ENCODE data around the gene CCDC57.

CCDC57 gene

DNA sequence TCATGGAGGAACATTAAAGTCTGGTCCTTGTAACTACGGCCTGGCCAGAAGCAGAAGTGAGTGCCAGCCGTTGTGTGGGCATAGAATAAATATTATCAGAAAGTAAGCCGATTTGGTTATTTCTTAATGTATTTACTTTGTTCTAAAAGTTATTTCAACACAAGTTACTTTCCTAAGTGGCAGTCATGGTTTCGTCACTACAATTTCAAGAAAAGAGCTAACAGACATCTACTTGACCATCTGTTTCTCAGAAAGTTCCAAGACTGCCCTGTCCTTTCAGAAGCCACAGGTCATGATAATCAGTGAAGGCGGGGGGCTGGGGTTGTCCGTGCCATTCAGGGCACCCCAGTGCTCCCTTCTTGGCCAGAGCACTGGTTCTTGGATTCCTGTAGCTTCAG is 99.7 kb downstream of the CCDC57 start:
- WGBS = 97% methylated on average over 4 of the region's 6 CpGs
- Histone ChIP-seq H2BK12ac (ENCODE audit: low read length in 2 of 2) (no peak overlapping the region), H3K4me3 (ENCODE audit: insufficient read depth in 1 of 2, low read depth in 1 of 2, low read length in 2 of 2) (no peak overlapping the region), H2BK120ac (ENCODE audit: low read depth, low read length) (no peak overlapping the region), H3K4me2 (ENCODE audit: low read length, poor library complexity, severe bottlenecking) (no peak overlapping the region), H3K18ac (ENCODE audit: low read depth in 1 of 2, low read length in 2 of 2) (no peak overlapping the region), H3K9me3 (ENCODE audit: control insufficient read depth, low read length) (no peaks in the 10 kb centered on the region), H2AFZ (ENCODE audit: low read depth, low read length) (no peak overlapping the region), H3K9ac (ENCODE audit: low read length) (no peak overlapping the region), H3K36me3 (ENCODE audit: control insufficient read depth in 1 of 2, insufficient read depth in 2 of 2, low read depth in 1 of 2, low read length in 2 of 2) (peaks cover 30 to 38% of the 10 kb centered on the region in 2 experiments), H2AK5ac (ENCODE audit: low read length, severe bottlenecking) (no peak overlapping the region), H3K27me3 (ENCODE audit: control insufficient read depth in 1 of 2, insufficient read depth in 1 of 2, low read length in 2 of 2) (no peaks in the 10 kb centered on the region), H3K27ac (ENCODE audit: low read length, poor library complexity, severe bottlenecking) (no peak overlapping the region), H3K14ac (ENCODE audit: low read length in 2 of 2) (no peak overlapping the region), H2BK15ac (ENCODE audit: low read depth, poor library complexity, severe bottlenecking) (no peak overlapping the region), H3K4me1 (ENCODE audit: control insufficient read depth, insufficient read depth, low read depth, low read length) (no peaks in the 10 kb centered on the region), H3K23ac (ENCODE audit: low read length in 2 of 2) (no peak overlapping the region), H2BK5ac (ENCODE audit: low read depth, low read length, poor library complexity, severe bottlenecking) (no peak overlapping the region), H4K8ac (ENCODE audit: low read length) (no peak overlapping the region), H3K4ac (ENCODE audit: low read depth in 1 of 2, low read length in 2 of 2) (no peak overlapping the region), H3K79me1 (replicated peaks; ENCODE audit: low read length, poor library complexity, severe bottlenecking) (peaks cover 4% of the 10 kb centered on the region), H4K91ac (ENCODE audit: low read length) (no peak overlapping the region)
- DNase-seq = no peak

DNA sequence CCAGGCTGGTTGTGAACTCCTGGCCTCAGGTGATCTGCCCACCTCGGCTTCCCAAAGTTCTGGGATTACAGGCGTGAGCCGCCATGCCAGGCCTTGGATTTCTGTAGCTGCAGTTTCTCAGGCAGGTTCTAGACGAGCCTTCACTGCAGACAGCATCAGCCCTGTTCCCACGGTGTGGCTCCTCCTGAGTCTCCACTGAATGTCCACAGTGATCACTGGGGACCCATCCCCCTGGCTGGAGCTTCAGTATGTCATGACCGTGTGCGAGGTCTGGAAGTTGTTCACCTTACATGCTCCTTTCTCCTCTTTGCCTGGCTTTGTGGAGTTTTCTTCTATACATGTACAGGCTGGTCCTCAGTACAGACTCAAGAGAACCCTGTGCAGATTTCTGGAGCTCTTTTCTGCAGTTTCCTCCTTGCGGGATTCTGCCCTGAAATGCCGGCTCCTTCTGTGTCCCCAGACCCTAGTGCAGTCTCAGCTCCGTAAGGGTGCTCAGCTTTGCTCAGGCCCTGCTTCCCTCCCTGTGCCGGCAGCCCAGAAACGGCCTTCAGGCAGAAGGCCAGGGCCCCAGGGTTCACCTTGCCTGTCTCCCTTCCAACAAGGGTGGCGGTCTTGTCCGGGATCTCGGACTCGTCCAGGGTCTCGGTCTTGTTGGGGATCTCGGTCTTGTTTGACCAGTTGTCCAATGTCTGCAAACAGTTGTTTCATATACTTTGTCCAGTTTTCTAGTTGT is 100.3 kb downstream of the CCDC57 start:
- DNase-seq = no peak
- Histone ChIP-seq H3K4me1 (ENCODE audit: control insufficient read depth, insufficient read depth, low read depth, low read length) (peaks cover 3% of the 10 kb centered on the region), H3K14ac (ENCODE audit: low read length in 2 of 2) (no peak overlapping the region)

DNA sequence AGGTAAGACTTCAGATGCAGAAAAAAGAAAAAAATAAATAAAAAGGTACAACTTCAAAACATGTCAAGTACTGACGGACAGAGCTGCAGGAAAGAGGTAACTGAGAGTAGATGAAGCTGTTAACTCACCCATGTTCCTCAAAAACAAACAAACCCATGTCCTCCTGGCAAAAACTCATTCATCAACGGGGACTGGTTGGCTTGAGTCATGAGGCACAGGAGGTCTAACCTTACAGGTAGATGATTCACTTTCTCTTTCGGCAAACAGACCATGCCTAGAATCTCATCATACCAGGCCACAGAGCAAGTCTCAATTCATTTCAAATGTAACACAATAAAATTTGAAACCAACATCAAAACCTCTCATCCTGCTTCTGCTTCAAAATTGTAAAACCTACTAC is 102.3 kb downstream of the CCDC57 start:
- Histone ChIP-seq H2AK5ac (ENCODE audit: low read length, severe bottlenecking) (no peak overlapping the region), H2AFZ (ENCODE audit: low read depth, low read length) (no peak overlapping the region)

More for the DNA sequence above, 100.3 kb downstream of the CCDC57 start:
- Histone ChIP-seq H2AFZ (ENCODE audit: low read depth, low read length) (no peak overlapping the region), H3K79me1 (replicated peaks; ENCODE audit: low read length, poor library complexity, severe bottlenecking) (peaks cover 4% of the 10 kb centered on the region), H2BK120ac (ENCODE audit: low read depth, low read length) (no peak overlapping the region), H3K9ac (ENCODE audit: low read length) (no peak overlapping the region), H2BK5ac (ENCODE audit: low read depth, low read length, poor library complexity, severe bottlenecking) (no peak overlapping the region), H3K27ac (ENCODE audit: low read length, poor library complexity, severe bottlenecking) (no peak overlapping the region), H3K4me2 (ENCODE audit: low read length, poor library complexity, severe bottlenecking) (no peak overlapping the region), H3K36me3 (ENCODE audit: control insufficient read depth in 1 of 2, insufficient read depth in 2 of 2, low read depth in 1 of 2, low read length in 2 of 2) (peaks cover 30 to 42% of the 10 kb centered on the region in 2 experiments), H2BK15ac (ENCODE audit: low read depth, poor library complexity, severe bottlenecking) (no peak overlapping the region), H4K8ac (ENCODE audit: low read length) (no peak overlapping the region), H3K18ac (ENCODE audit: low read depth in 1 of 2, low read length in 2 of 2) (no peak overlapping the region), H3K4ac (ENCODE audit: low read depth in 1 of 2, low read length in 2 of 2) (no peak overlapping the region), H4K91ac (ENCODE audit: low read length) (no peak overlapping the region), H3K4me3 (ENCODE audit: insufficient read depth in 1 of 2, low read depth in 1 of 2, low read length in 2 of 2) (no peak overlapping the region), H2BK12ac (ENCODE audit: low read length in 2 of 2) (no peak overlapping the region), H3K23ac (ENCODE audit: low read length in 2 of 2) (no peak overlapping the region), H3K27me3 (ENCODE audit: control insufficient read depth in 1 of 2, insufficient read depth in 1 of 2, low read length in 2 of 2) (no peaks in the 10 kb centered on the region), H2AK5ac (ENCODE audit: low read length, severe bottlenecking) (no peak overlapping the region), H3K9me3 (ENCODE audit: control insufficient read depth, low read length) (no peaks in the 10 kb centered on the region)
- WGBS = 92% methylated on average over 18 of the region's 18 CpGs

DNA sequence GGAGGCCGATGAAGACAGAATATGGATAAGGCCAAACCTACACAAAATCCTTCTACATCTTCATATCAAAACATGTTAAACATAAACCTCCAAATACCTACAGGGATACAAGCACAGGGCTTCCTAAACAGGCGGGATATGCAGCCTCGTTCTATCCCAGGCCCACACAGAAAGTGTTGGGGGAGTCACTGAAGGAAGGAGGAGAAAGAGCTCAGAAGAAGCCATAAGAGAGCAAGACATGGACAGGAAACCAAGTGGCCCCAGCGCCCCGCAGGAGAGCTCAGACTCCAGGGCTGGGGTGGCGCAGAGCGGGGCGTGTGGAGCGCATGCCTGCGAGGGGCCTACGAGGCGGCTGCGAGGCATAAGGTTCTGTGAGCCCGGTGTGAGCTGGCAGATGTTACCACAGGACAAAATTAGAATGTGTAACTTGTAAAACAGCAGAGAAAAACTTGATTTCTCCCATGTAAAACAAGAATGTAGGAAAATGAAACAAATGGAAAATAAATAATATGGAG is 103.6 kb downstream of the CCDC57 start:
- Histone ChIP-seq H2AK5ac (ENCODE audit: low read length, severe bottlenecking) (no peak overlapping the region), H3K4me2 (ENCODE audit: low read length, poor library complexity, severe bottlenecking) (no peak overlapping the region), H3K27me3 (ENCODE audit: control insufficient read depth in 1 of 2, insufficient read depth in 1 of 2, low read length in 2 of 2) (no peaks in the 10 kb centered on the region), H3K9me3 (ENCODE audit: control insufficient read depth, low read length) (no peaks in the 10 kb centered on the region), H2BK5ac (ENCODE audit: low read depth, low read length, poor library complexity, severe bottlenecking) (no peak overlapping the region), H2BK12ac (ENCODE audit: low read length in 2 of 2) (no peak overlapping the region), H2BK120ac (ENCODE audit: low read depth, low read length) (no peak overlapping the region), H4K91ac (ENCODE audit: low read length) (no peak overlapping the region), H3K36me3 (ENCODE audit: control insufficient read depth in 1 of 2, insufficient read depth in 2 of 2, low read depth in 1 of 2, low read length in 2 of 2) (peaks cover 30 to 40% of the 10 kb centered on the region in 2 experiments), H3K4me1 (ENCODE audit: control insufficient read depth, insufficient read depth, low read depth, low read length) (peaks cover 27% of the 10 kb centered on the region), H3K4ac (ENCODE audit: low read depth in 1 of 2, low read length in 2 of 2) (no peak overlapping the region), H2BK15ac (ENCODE audit: low read depth, poor library complexity, severe bottlenecking) (no peak overlapping the region), H3K9ac (ENCODE audit: low read length) (no peak overlapping the region), H3K27ac (ENCODE audit: low read length, poor library complexity, severe bottlenecking) (no peak overlapping the region), H2AFZ (ENCODE audit: low read depth, low read length) (no peak overlapping the region), H3K23ac (ENCODE audit: low read length in 2 of 2) (no peak overlapping the region), H3K14ac (ENCODE audit: low read length in 2 of 2) (no peak overlapping the region), H4K8ac (ENCODE audit: low read length) (no peak overlapping the region), H3K18ac (ENCODE audit: low read depth in 1 of 2, low read length in 2 of 2) (no peak overlapping the region), H3K79me1 (replicated peaks; ENCODE audit: low read length, poor library complexity, severe bottlenecking) (no peaks in the 10 kb centered on the region), H3K4me3 (ENCODE audit: insufficient read depth in 1 of 2, low read depth in 1 of 2, low read length in 2 of 2) (no peak overlapping the region)
- DNase-seq = no peak
- WGBS = 97% methylated on average over 14 of the region's 14 CpGs

More for the DNA sequence above, 102.3 kb downstream of the CCDC57 start:
- Histone ChIP-seq H3K4me3 (ENCODE audit: insufficient read depth in 1 of 2, low read depth in 1 of 2, low read length in 2 of 2) (no peak overlapping the region), H3K4me1 (ENCODE audit: control insufficient read depth, insufficient read depth, low read depth, low read length) (peaks cover 23% of the 10 kb centered on the region), H3K23ac (ENCODE audit: low read length in 2 of 2) (no peak overlapping the region), H3K9me3 (ENCODE audit: control insufficient read depth, low read length) (no peaks in the 10 kb centered on the region), H2BK15ac (ENCODE audit: low read depth, poor library complexity, severe bottlenecking) (no peak overlapping the region), H3K79me1 (replicated peaks; ENCODE audit: low read length, poor library complexity, severe bottlenecking) (no peaks in the 10 kb centered on the region), H3K14ac (ENCODE audit: low read length in 2 of 2) (no peak overlapping the region), H3K27me3 (ENCODE audit: control insufficient read depth in 1 of 2, insufficient read depth in 1 of 2, low read length in 2 of 2) (no peaks in the 10 kb centered on the region), H2BK5ac (ENCODE audit: low read depth, low read length, poor library complexity, severe bottlenecking) (no peak overlapping the region), H4K8ac (ENCODE audit: low read length) (no peak overlapping the region), H3K9ac (ENCODE audit: low read length) (no peak overlapping the region), H3K27ac (ENCODE audit: low read length, poor library complexity, severe bottlenecking) (no peak overlapping the region), H3K4me2 (ENCODE audit: low read length, poor library complexity, severe bottlenecking) (no peak overlapping the region), H4K91ac (ENCODE audit: low read length) (no peak overlapping the region), H3K36me3 (ENCODE audit: control insufficient read depth in 1 of 2, insufficient read depth in 2 of 2, low read depth in 1 of 2, low read length in 2 of 2) (peaks cover 30 to 48% of the 10 kb centered on the region in 2 experiments), H3K4ac (ENCODE audit: low read depth in 1 of 2, low read length in 2 of 2) (no peak overlapping the region), H3K18ac (ENCODE audit: low read depth in 1 of 2, low read length in 2 of 2) (no peak overlapping the region), H2BK120ac (ENCODE audit: low read depth, low read length) (no peak overlapping the region), H2BK12ac (ENCODE audit: low read length in 2 of 2) (no peak overlapping the region)
- 85% methylated on average over 3 of the region's 3 CpGs for WGBS
- DNase-seq = no peak
